GM12891 (cell line): ENCODE data around the gene PTGDR.

Source experiments
- DNase-seq: peaks from one replicate; pipeline ENCODE4 v3.0.0; 2011; ENCODE audit warnings: low spot score; ENCODE audit not compliant: insufficient read length
- FAIRE-seq: peaks from 2 replicates; lab custom pipeline; 2011; peaks lifted over from hg19 to GRCh38; lab: Jason Lieb, UNC
- PAX5 ChIP-seq: IDR thresholded peaks from 2 replicates; pipeline ENCODE4 v1.6.1; 2011; ENCODE audit warnings: low read length, moderate library complexity, mild to moderate bottlenecking; ENCODE audit not compliant: insufficient read depth, severe bottlenecking
- POLR2A ChIP-seq: IDR thresholded peaks from 2 replicates; pipeline ENCODE4 v1.6.1; 2011; ENCODE audit warnings: low read depth, low read length, control low read depth
- POLR2AphosphoS5 ChIP-seq: IDR thresholded peaks from 2 replicates; pipeline ENCODE4 v1.6.1; 2011; ENCODE audit warnings: low read depth, low read length, control low read depth
- POU2F2 ChIP-seq: IDR thresholded peaks from 2 replicates; pipeline ENCODE4 v1.6.1; 2011; ENCODE audit warnings: low read depth, mild to moderate bottlenecking, control low read depth, low read length, moderate library complexity
- SPI1 ChIP-seq: IDR thresholded peaks from 2 replicates; pipeline ENCODE4 v1.6.1; 2011; ENCODE audit warnings: low read depth, low read length, control low read depth
- TAF1 ChIP-seq: IDR thresholded peaks from 2 replicates; pipeline ENCODE4 v1.6.1; 2011; ENCODE audit warnings: low read depth, low read length, control low read depth

PTGDR gene

GRCh38 chr14:52318826-52319645, 51.5 kb downstream of the PTGDR start:
- FAIRE-seq (no peak), DNase-seq (no peak)

GRCh38 chr14:52319919-52320318, 52.4 kb downstream of the PTGDR start:
- no peak for TF ChIP-seq POLR2AphosphoS5
- TF ChIP-seq POLR2A = no peak
- TF ChIP-seq POU2F2 = no peak
- TF ChIP-seq PAX5 = no peak
- TF ChIP-seq SPI1 = no peak
- no peak for TF ChIP-seq TAF1
- no peak for DNase-seq
- FAIRE-seq = no peak

More at GRCh38 chr14:52318826-52319645, 51.5 kb downstream of the PTGDR start:
- TF ChIP-seq POLR2AphosphoS5 (no peak), POLR2A (no peak), SPI1 (no peak), TAF1 (no peak), PAX5 (no peak), POU2F2 (no peak)

GRCh38 chr14:52325126-52325525, 57.6 kb downstream of the PTGDR start:
- no peak for TF ChIP-seq POLR2A
- peak; percentile 68 for TF ChIP-seq POU2F2
- no peak for TF ChIP-seq POLR2AphosphoS5
- peak; percentile 91 for TF ChIP-seq SPI1
- no peak for DNase-seq
- peak; percentile 91 for FAIRE-seq

GRCh38 chr14:52325630-52326029, 58.1 kb downstream of the PTGDR start:
- DNase-seq (no peak), FAIRE-seq (no peak)
- TF ChIP-seq SPI1 (no peak), POLR2AphosphoS5 (no peak), POU2F2 (no peak), PAX5 (no peak), POLR2A (no peak), TAF1 (no peak)
